Ovary (tissue), 3 donors: ENCODE results near the gene ACTL7A.

Experiments used
- CTCF ChIP-seq, 3 donors: fragments of 450-650 bp in 2 of 3; fragments of 200-600 bp in 1 of 3; IDR thresholded peaks; one replicate each; pipeline versions ENCODE4 v1.5.1 to v1.8.0; 2016 to 2022; ENCODE audit warnings: antibody characterized with exemption in 3 of 3, mild to moderate bottlenecking in 1 of 3
- POLR2A ChIP-seq: fragments of 450-650 bp; IDR thresholded peaks from one replicate; pipeline ENCODE4 v1.6.1; 2017; ENCODE audit warnings: antibody characterized with exemption, mild to moderate bottlenecking, moderate library complexity
- donor health status: DM: no; HTN: no; CAD: no.

- no peak for TF ChIP-seq CTCF (IDR thresholded peaks at IDR 0.05)
- TF ChIP-seq POLR2A = no peak
These were observed 3.9 kb downstream of the ACTL7A start for GRCh38 chr9:108866001-108866420.
